T-cell (primary cell): Measurements from ENCODE around the gene TKFC. TPM values are rescaled to one million over a fixed set of nuclear protein-coding genes. Genes with fewer than 3 reads are reported as not detected.

Source experiments
- ATAC-seq, 4 experiments: fragments of 200-7000 bp in 3 of 4; fragments of 150-1000 bp in 1 of 4; cut with Tn5 transposase; replicated peaks in 1 of 4; 1 replicate in 3 of 4; 2 replicates in 1 of 4; pipeline ENCODE4 v1.10.0; 2021; ENCODE audit warnings: moderate library complexity in 3 of 4, mild to moderate bottlenecking in 2 of 4, moderate number of reproducible peaks in 1 of 4
- CTCF ChIA-PET, 2 donors: fragments of 300-600 bp; sonication (Branson Sonifier 250); formaldehyde crosslinking; loops; one replicate each; lab custom pipeline; 2022; ENCODE audit warnings: antibody characterized with exemption in 2 of 2; lab: Charles Lee
- POLR2A ChIA-PET, 2 donors: fragments of 300-600 bp; sonication (Branson Sonifier 250); formaldehyde crosslinking; loops; one replicate each; lab custom pipeline; 2022; ENCODE audit warnings: antibody characterized with exemption in 2 of 2; lab: Charles Lee
- DNase-seq, 35 experiments: peaks; one replicate each; pipeline versions ENCODE4 v3.0.0 to v3.0.0-alpha.2; 2013 to 2023
- H3K27ac ChIP-seq: one replicate; pipeline ENCODE4 v1.5.1; 2013; ENCODE audit warnings: low read length
- H3K27me3 ChIP-seq, 2 experiments: replicated peaks in 1 of 2; 1 replicate in 1 of 2; 2 replicates in 1 of 2; pipeline versions ENCODE4 v1.6.1 to v1.7.0; 2013; ENCODE audit warnings: low read length in 1 of 2, mixed read lengths in 1 of 2; ENCODE audit not compliant: control insufficient read depth in 2 of 2, insufficient read depth in 2 of 2; ENCODE audit errors: extremely low read depth in 1 of 2
- H3K36me3 ChIP-seq, 2 donors: 1 replicate in 1 of 2; 2 replicates in 1 of 2; pipeline versions ENCODE4 v1.6.1 to v1.7.0; 2013; ENCODE audit warnings: low read length in 1 of 2; ENCODE audit not compliant: control insufficient read depth in 2 of 2, insufficient read depth in 1 of 2; ENCODE audit errors: extremely low read depth in 1 of 2
- H3K4me1 ChIP-seq, 2 experiments: 1 replicate in 1 of 2; 2 replicates in 1 of 2; pipeline versions ENCODE4 v1.6.1 to v1.7.0; 2013; ENCODE audit warnings: low read length in 2 of 2, mixed read lengths in 1 of 2; ENCODE audit not compliant: insufficient read depth in 2 of 2, control insufficient read depth in 1 of 2; ENCODE audit errors: extremely low read depth in 1 of 2
- H3K4me3 ChIP-seq, 2 donors: 1 replicate in 1 of 2; 2 replicates in 1 of 2; pipeline versions ENCODE4 v1.5.1 to v1.7.0; 2013; ENCODE audit warnings: mild to moderate bottlenecking in 2 of 2, low read length in 1 of 2, moderate library complexity in 1 of 2; ENCODE audit not compliant: control insufficient read depth in 1 of 2; ENCODE audit errors: extremely low read depth in 1 of 2
- H3K9me3 ChIP-seq: 2 replicates; pipeline ENCODE4 v1.7.0; 2013
- H3K27ac Mint-ChIP-seq, 2 donors: one replicate each; pipeline ENCODE4 v1.8.0; 2020 to 2021; ENCODE audit warnings: mild to moderate bottlenecking in 2 of 2, mixed read lengths in 2 of 2
- H3K27me3 Mint-ChIP-seq, 2 donors: one replicate each; pipeline ENCODE4 v1.8.0; 2021 to 2022; ENCODE audit warnings: mixed read lengths in 2 of 2
- H3K36me3 Mint-ChIP-seq: one replicate; pipeline ENCODE4 v1.8.0; 2021; ENCODE audit warnings: mixed read lengths
- H3K4me1 Mint-ChIP-seq, 3 donors: one replicate each; pipeline ENCODE4 v1.8.0; 2020 to 2022; ENCODE audit warnings: mixed read lengths in 3 of 3, mild to moderate bottlenecking in 1 of 3
- H3K4me3 Mint-ChIP-seq, 3 donors: one replicate each; pipeline ENCODE4 v1.8.0; 2020 to 2022; ENCODE audit warnings: mild to moderate bottlenecking in 3 of 3, mixed read lengths in 3 of 3, moderate library complexity in 3 of 3
- H3K9me3 Mint-ChIP-seq, 3 donors: one replicate each; pipeline ENCODE4 v1.8.0; 2020 to 2022; ENCODE audit warnings: mixed read lengths in 3 of 3
- WGBS: methylation state at CpG from one replicate; pipeline ENCODE4 v1.1.5; 2013; ENCODE audit warnings: missing lambda C conversion rate; ENCODE audit not compliant: insufficient coverage; 5-methylcytosine and 5-hydroxymethylcytosine counted together
- total RNA-seq, 35 experiments: library from RNA in 6 of 35; stranded (reverse) in 6 of 35; fragments of 120-200 nt in 1 of 35; gene quantifications; one replicate each; pipeline versions ENCODE4 v1.2.1 to v1.2.4 and lab custom pipeline; 2013 to 2026

The TKFC gene
- total RNA-seq, 5 donors from 2014 or later (not counting 1 experiment from before 2014, with no cell fraction given) = 30.9 to 53.9 (median 46.6) TPM

DNA sequence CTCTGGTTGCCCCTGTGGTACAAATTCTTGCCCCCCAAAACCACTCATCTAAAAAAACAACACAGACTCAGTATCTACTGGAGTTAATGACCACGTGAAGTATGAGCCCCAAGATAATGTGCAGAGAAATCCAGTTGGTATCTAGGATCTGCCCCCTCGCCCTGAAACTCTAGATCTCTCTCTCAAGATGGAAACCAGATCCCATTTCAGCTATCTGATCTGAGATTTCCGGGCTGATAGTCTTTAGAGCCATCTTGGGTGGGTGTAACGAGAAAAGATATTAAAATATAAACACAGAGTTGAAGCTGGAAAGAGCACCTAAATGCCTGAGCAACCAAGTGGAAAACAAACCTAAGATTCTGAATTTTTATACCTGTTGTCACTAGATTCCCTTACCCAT lies 23.9 kb upstream of the TKFC start:
- no CpG with 5 or more reads among the region's 4 CpGs for WGBS
- H3K36me3 Mint-ChIP-seq = peaks cover 34% of the 10 kb centered on the region
- ChIA-PET POLR2A (no interaction called here), CTCF (no interaction called here)
- DNase-seq (no peak), ATAC-seq (no peak)
- no peaks in the 10 kb centered on the region for H3K9me3 Mint-ChIP-seq
- H3K4me1 ChIP-seq = no peaks in the 10 kb centered on the region
- H3K4me3 ChIP-seq = no peak overlapping the region
- no peaks in the 10 kb centered on the region for H3K27me3 Mint-ChIP-seq
- no peaks in the 10 kb centered on the region for H3K9me3 ChIP-seq
- H3K4me1 Mint-ChIP-seq = no peaks in the 10 kb centered on the region
- no peaks in the 10 kb centered on the region for H3K27me3 ChIP-seq
- no peak overlapping the region for H3K27ac Mint-ChIP-seq
- H3K27ac ChIP-seq = no peak overlapping the region
- H3K36me3 ChIP-seq = peaks cover 25 to 91% of the 10 kb centered on the region in 2 donors
- H3K4me3 Mint-ChIP-seq = no peak overlapping the region

DNA sequence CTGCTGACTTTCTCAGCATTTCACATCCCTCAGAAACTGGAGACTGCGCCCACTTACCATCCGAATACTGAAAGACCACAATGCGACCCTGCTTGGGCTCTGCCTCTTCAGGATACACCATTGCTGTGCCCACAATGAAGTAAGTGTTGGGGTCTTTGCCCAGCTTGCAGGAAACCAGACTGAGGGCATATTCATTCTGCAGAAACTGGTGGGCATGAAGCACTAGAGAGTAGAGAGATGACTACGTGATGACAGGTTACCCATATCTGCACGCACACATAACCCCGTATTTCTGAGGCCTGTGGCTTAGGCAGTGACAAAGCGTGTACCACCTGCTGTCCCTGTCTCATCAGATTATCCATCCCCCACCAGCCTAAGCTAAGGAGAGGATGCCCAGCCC lies 23.3 kb upstream of the TKFC start:
- no peaks in the 10 kb centered on the region for H3K9me3 Mint-ChIP-seq
- ATAC-seq (no peak), DNase-seq (no peak)
- POLR2A ChIA-PET = no interaction called here
- H3K27me3 ChIP-seq = no peaks in the 10 kb centered on the region
- WGBS = 100% methylated on average over 1 of the region's 7 CpGs
- no peak overlapping the region for H3K4me3 ChIP-seq
- no peak overlapping the region for H3K27ac Mint-ChIP-seq
- H3K27me3 Mint-ChIP-seq = no peaks in the 10 kb centered on the region
- H3K4me1 ChIP-seq = no peaks in the 10 kb centered on the region
- H3K27ac ChIP-seq = no peak overlapping the region
- H3K4me1 Mint-ChIP-seq = no peaks in the 10 kb centered on the region
- peaks cover 31 to 94% of the 10 kb centered on the region in 2 donors for H3K36me3 ChIP-seq
- H3K9me3 ChIP-seq = no peaks in the 10 kb centered on the region
- CTCF ChIA-PET = interaction anchor here in 1 of 2 donors (0.6 kb wide), 1 partner anchor 113 kb away, joined by 3 read pairs; no protein-coding TSS in a partner anchor
- peaks cover 37% of the 10 kb centered on the region for H3K36me3 Mint-ChIP-seq
- no peak overlapping the region for H3K4me3 Mint-ChIP-seq

DNA sequence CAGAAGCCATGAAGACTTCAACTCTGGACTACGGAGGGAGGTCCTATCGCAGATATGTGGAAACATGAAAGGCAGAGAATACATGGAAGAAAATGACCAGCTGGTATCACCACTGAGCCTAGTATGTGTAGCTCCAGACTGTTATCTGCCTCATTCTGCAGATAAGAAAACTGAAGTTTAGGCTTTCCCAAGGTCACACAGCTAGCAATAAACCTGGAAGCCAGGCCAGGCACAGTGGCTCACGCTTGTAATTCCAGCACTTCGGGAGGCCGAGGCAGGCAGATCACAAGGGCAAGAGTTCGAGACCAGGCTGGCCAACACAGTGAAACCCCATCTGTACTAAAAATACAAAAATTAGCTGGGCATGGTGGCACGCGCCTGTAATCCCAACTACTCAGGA lies 22.3 kb upstream of the TKFC start:
- Mint-ChIP-seq H3K9me3 (no peaks in the 10 kb centered on the region), H3K4me3 (no peak overlapping the region), H3K27ac (no peak overlapping the region), H3K36me3 (peaks cover 35% of the 10 kb centered on the region), H3K27me3 (no peaks in the 10 kb centered on the region), H3K4me1 (no peaks in the 10 kb centered on the region)
- H3K4me1 ChIP-seq = no peaks in the 10 kb centered on the region
- 100% methylated on average over 5 of the region's 8 CpGs for WGBS
- H3K36me3 ChIP-seq = peaks cover 29 to 96% of the 10 kb centered on the region in 2 donors
- POLR2A ChIA-PET = interaction anchor here in 1 of 2 donors (0.5 kb wide), 1 partner anchor 11 kb away, joined by 3 read pairs; no protein-coding TSS in a partner anchor
- no peak overlapping the region for H3K27ac ChIP-seq
- CTCF ChIA-PET = no interaction called here
- DNase-seq (no peak), ATAC-seq (no peak)
- H3K27me3 ChIP-seq = no peaks in the 10 kb centered on the region
- no peaks in the 10 kb centered on the region for H3K9me3 ChIP-seq
- no peak overlapping the region for H3K4me3 ChIP-seq

DNA sequence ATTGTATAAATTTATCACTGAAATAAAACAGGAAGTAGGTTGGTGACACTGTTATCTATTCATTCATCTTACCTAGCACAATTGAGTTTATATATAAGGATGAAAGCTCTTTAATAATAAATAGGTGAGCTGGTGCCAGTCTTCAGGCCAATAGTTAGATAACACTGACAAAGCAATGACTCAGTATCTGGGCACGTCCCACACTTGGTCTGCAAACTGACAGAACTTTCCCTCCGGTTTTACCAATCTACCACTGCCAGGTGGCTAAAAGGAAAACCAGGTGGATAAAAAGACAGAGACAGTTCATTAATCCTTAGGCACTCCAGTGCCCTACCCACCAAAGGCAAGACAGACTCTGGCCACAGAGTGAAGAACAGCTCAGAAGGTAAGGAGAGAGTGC lies 17.8 kb upstream of the TKFC start:
- H3K27me3 ChIP-seq = no peaks in the 10 kb centered on the region
- no peaks in the 10 kb centered on the region for H3K27me3 Mint-ChIP-seq
- peaks cover 43% of the 10 kb centered on the region for H3K36me3 Mint-ChIP-seq
- WGBS = 94% methylated on average over 2 of the region's 2 CpGs
- H3K27ac Mint-ChIP-seq = no peak overlapping the region
- no peaks in the 10 kb centered on the region for H3K9me3 Mint-ChIP-seq
- CTCF ChIA-PET = interaction anchor here in 1 of 2 donors (0.5 kb wide), 1 partner anchor 60 kb away, joined by 3 read pairs; no protein-coding TSS in a partner anchor
- POLR2A ChIA-PET = interaction anchor here in 1 of 2 donors (0.8 kb wide), 1 partner anchor 8 kb away, joined by 3 read pairs; no protein-coding TSS in a partner anchor
- DNase-seq (no peak), ATAC-seq (no peak)
- H3K4me3 ChIP-seq = no peak overlapping the region
- H3K4me1 Mint-ChIP-seq = no peaks in the 10 kb centered on the region
- H3K9me3 ChIP-seq = no peaks in the 10 kb centered on the region
- H3K27ac ChIP-seq = no peak overlapping the region
- H3K4me3 Mint-ChIP-seq = no peak overlapping the region
- H3K4me1 ChIP-seq = no peaks in the 10 kb centered on the region
- peaks cover 28 to 82% of the 10 kb centered on the region in 2 donors for H3K36me3 ChIP-seq

DNA sequence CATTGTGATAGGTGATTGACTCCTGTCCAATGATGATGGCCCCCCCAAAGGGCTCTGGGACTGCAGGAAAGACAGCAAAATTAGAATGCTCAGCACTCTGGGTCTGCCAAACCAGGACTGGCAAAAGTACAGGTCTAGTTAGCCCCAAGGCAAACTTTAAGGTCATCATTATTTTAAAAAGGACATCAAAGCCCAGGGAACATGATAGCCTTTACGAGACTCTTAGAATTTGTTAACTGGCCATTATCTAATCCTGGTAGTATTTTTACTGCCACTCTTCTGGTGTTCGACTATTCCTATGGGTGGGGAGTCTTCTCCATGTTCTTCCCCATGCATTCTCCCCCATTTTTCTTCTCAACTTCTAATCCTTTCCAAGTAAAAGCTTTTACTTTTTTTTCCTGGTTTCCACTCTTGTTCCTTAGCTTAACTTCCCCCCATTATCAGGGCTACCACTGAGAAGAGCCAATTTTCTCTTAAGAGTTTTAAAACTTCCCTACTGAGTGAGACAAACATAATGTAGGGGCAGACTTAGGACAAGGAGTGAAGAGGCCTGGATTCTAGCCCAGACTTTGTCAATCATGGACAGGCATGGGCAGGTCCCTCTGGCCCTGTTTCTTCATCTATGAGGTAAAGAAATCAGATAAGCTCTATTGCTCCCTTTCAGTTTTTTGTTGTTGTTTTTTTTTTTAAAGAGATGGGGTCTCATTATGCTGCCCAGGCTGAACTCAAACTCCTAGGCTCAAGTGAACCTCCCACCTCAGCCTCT lies 7.2 kb upstream of the TKFC start:
- Histone ChIP-seq H3K27me3 (no peaks in the 10 kb centered on the region), H3K4me1 (peaks cover 0 to under 1% of the 10 kb centered on the region in 2 experiments), H3K27ac (no peak overlapping the region), H3K36me3 (peaks cover 12 to 90% of the 10 kb centered on the region in 2 donors), H3K9me3 (no peaks in the 10 kb centered on the region), H3K4me3 (no peak overlapping the region)
- Mint-ChIP-seq H3K9me3 (no peaks in the 10 kb centered on the region), H3K4me3 (no peak overlapping the region), H3K4me1 (peaks cover 20 to 30% (median 27%) of the 10 kb centered on the region in 3 donors), H3K27ac (no peak overlapping the region), H3K27me3 (no peaks in the 10 kb centered on the region), H3K36me3 (peaks cover 76% of the 10 kb centered on the region)
- ChIA-PET CTCF (interaction anchor here in 1 of 2 donors (0.6 kb wide), 1 partner anchor 40 kb away, joined by 3 read pairs; no protein-coding TSS in a partner anchor), POLR2A (interaction anchor here in 1 of 2 donors (0.6 kb wide), 1 partner anchor 10 kb away, joined by 4 read pairs; no protein-coding TSS in a partner anchor)
- ATAC-seq (no peak), DNase-seq (no peak)
- WGBS = no CpG with 5 or more reads among the region's 2 CpGs

DNA sequence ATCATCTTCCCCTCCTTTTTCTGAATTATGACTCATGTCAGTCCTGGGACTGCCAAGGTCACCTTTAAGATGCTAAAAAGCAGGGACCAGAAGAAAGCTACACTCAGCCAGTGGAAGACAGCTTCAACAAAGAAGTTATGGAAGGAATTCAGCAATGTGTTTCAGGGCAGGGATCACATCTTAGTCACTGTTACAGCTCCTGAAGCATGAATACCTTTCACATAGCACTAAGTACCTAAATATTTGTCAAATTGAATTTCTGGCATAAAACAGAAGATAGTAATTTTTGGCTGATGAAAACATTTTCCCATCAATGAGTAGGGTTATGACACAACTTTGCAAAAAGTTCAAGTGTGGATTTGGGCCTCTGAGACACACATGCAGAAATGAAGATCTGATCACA lies 5.4 kb upstream of the TKFC start:
- CTCF ChIA-PET = interaction anchor here in 1 of 2 donors (1.3 kb wide), 1 partner anchor 8 kb away, joined by 4 read pairs; no protein-coding TSS in a partner anchor
- Histone ChIP-seq H3K27ac (no peak overlapping the region), H3K9me3 (no peaks in the 10 kb centered on the region), H3K36me3 (peaks cover 12 to 73% of the 10 kb centered on the region in 2 donors), H3K4me1 (peaks cover 13 to 19% of the 10 kb centered on the region in 2 experiments), H3K27me3 (no peaks in the 10 kb centered on the region), H3K4me3 (no peak overlapping the region)
- POLR2A ChIA-PET = interaction anchor here in 1 of 2 donors (0.5 to 1.1 kb wide), 2 partner anchors 9 to 274 kb away, joined by 3 to 4 read pairs; no protein-coding TSS in a partner anchor
- DNase-seq = no peak
- Mint-ChIP-seq H3K36me3 (peaks cover 63% of the 10 kb centered on the region), H3K9me3 (no peaks in the 10 kb centered on the region), H3K4me1 (peaks cover 38 to 47% (median 45%) of the 10 kb centered on the region in 3 donors), H3K27me3 (no peaks in the 10 kb centered on the region), H3K27ac (no peak overlapping the region), H3K4me3 (no peak overlapping the region)
- no peak for ATAC-seq
